Vagina (tissue), 2 donors: Measurements from ENCODE around the gene TTLL13. TPM values are rescaled to one million over a fixed set of nuclear protein-coding genes. Genes with fewer than 3 reads are reported as not detected.
"Not testable (repeated sequence)": the region's sequence is repeated elsewhere in the genome, so short reads cannot be mapped to it uniquely, and the experiment has no call there.

Experiments used
- DNase-seq, 2 donors: peaks; one replicate each; pipeline ENCODE4 v3.0.0-alpha.2; 2017; ENCODE audit errors: extremely low spot score in 2 of 2
- H3K27ac ChIP-seq: fragments of 200-600 bp; sonication (generic); one replicate; pipeline ENCODE4 v1.5.1; 2019
- H3K27me3 ChIP-seq: fragments of 200-600 bp; sonication (generic); one replicate; pipeline ENCODE4 v1.5.1; 2019
- H3K36me3 ChIP-seq, 2 donors: fragments of 200-600 bp; sonication (generic); one replicate each; pipeline ENCODE4 v1.5.1; 2017 to 2019
- H3K4me1 ChIP-seq: fragments of 200-600 bp; sonication (generic); one replicate; pipeline ENCODE4 v1.5.1; 2019
- H3K4me3 ChIP-seq, 2 donors: fragments of 200-600 bp; sonication (generic); 1 replicate in 1 of 2; 2 replicates in 1 of 2; pipeline ENCODE4 v1.5.1; 2016 to 2019
- H3K9me3 ChIP-seq: fragments of 200-600 bp; sonication (generic); one replicate; pipeline ENCODE4 v1.5.1; 2019
- CTCF ChIP-seq, 3 experiments: fragments of 450-650 bp in 2 of 3; fragments of 200-600 bp in 1 of 3; sonication (generic) in 1 of 3; IDR thresholded peaks; one replicate each; pipeline ENCODE4 v1.5.1; 2017 to 2019; ENCODE audit warnings: antibody characterized with exemption in 3 of 3, mild to moderate bottlenecking in 2 of 3, moderate library complexity in 2 of 3
- POLR2A ChIP-seq, 2 donors: fragments of 450-650 bp; IDR thresholded peaks; one replicate each; pipeline ENCODE4 v1.6.1; 2017; ENCODE audit warnings: antibody characterized with exemption in 2 of 2, mild to moderate bottlenecking in 2 of 2, moderate library complexity in 2 of 2
- POLR2AphosphoS5 ChIP-seq, 2 donors: sonication (generic); formaldehyde crosslinking; IDR thresholded peaks; one replicate each; pipeline ENCODE4 v1.9.0; 2017; ENCODE audit warnings: antibody characterized with exemption in 2 of 2, mild to moderate bottlenecking in 2 of 2, low read depth in 1 of 2; ENCODE audit not compliant: insufficient read depth in 1 of 2
- intact Hi-C: fragments of 100-400 bp; cut with DNase I; formaldehyde crosslinking; loops from one replicate; pipeline ENCODE4 v1.15.1; 2023
- total RNA-seq: library from RNA; depleted of rRNA; stranded (reverse); fragments of >200 nt; gene quantifications from one replicate; pipeline ENCODE4 v1.2.3, GENCODE V29; 2016

Gene TTLL13
- total RNA-seq, 1 donor from 2014 or later, result not detected

- H3K27me3 ChIP-seq, result no peaks in the 10 kb centered on the region
- H3K27ac ChIP-seq, result no peak overlapping the region
- peaks cover 16% of the 10 kb centered on the region for H3K4me1 ChIP-seq
- no peak for TF ChIP-seq CTCF (IDR thresholded peaks at IDR 0.05)
- no peak for TF ChIP-seq POLR2A (IDR thresholded peaks at IDR 0.05)
- TF ChIP-seq POLR2AphosphoS5 (IDR thresholded peaks at IDR 0.05; ENCODE audit: insufficient read depth in 1 of 2, low read depth in 1 of 2), result no peak
- no peak for DNase-seq
- intact Hi-C loops, result no loop called here
- no peak overlapping the region for H3K4me3 ChIP-seq
- no peaks in the 10 kb centered on the region for H3K36me3 ChIP-seq
- H3K9me3 ChIP-seq, result no peaks in the 10 kb centered on the region
Observed at GRCh38 chr15:90286678-90287077, 37.3 kb downstream of the TTLL13 start.

- H3K27ac ChIP-seq, result peak overlapping the region; percentile 38
- H3K4me1 ChIP-seq, result peaks cover 16% of the 10 kb centered on the region
- no peaks in the 10 kb centered on the region for H3K36me3 ChIP-seq
Observed at GRCh38 chr15:90287101-90287500, 37.7 kb downstream of the TTLL13 start.

GRCh38 chr15:90287946-90288345, 38.6 kb downstream of the TTLL13 start:
- peak overlapping the region; percentile 38 for H3K27ac ChIP-seq
- intact Hi-C loops, result no loop called here
- TF ChIP-seq POLR2AphosphoS5 (IDR thresholded peaks at IDR 0.05; ENCODE audit: insufficient read depth in 1 of 2, low read depth in 1 of 2) (no peak), POLR2A (IDR thresholded peaks at IDR 0.05) (no peak), CTCF (IDR thresholded peaks at IDR 0.05) (no peak)
- H3K4me3 ChIP-seq, result no peak overlapping the region
- no peaks in the 10 kb centered on the region for H3K27me3 ChIP-seq
- H3K4me1 ChIP-seq, result peaks cover 16% of the 10 kb centered on the region
- DNase-seq, result no peak
- H3K36me3 ChIP-seq, result no peaks in the 10 kb centered on the region
- H3K9me3 ChIP-seq, result no peaks in the 10 kb centered on the region

More at GRCh38 chr15:90287101-90287500, 37.7 kb downstream of the TTLL13 start:
- Histone ChIP-seq H3K27me3 (no peaks in the 10 kb centered on the region), H3K4me3 (no peak overlapping the region), H3K9me3 (no peaks in the 10 kb centered on the region)
- TF ChIP-seq POLR2A (IDR thresholded peaks at IDR 0.05) (no peak), CTCF (IDR thresholded peaks at IDR 0.05) (no peak), POLR2AphosphoS5 (IDR thresholded peaks at IDR 0.05; ENCODE audit: insufficient read depth in 1 of 2, low read depth in 1 of 2) (no peak)
- no peak for DNase-seq
- intact Hi-C loops, result no loop called here

- no peak for DNase-seq
- no peaks in the 10 kb centered on the region for H3K36me3 ChIP-seq
- no peak overlapping the region for H3K4me3 ChIP-seq
- H3K9me3 ChIP-seq, result no peaks in the 10 kb centered on the region
- intact Hi-C loops, result no loop called here
- H3K27me3 ChIP-seq, result no peaks in the 10 kb centered on the region
- TF ChIP-seq POLR2AphosphoS5 (IDR thresholded peaks at IDR 0.05; ENCODE audit: insufficient read depth in 1 of 2, low read depth in 1 of 2) (no peak), CTCF (IDR thresholded peaks at IDR 0.05) (no peak), POLR2A (IDR thresholded peaks at IDR 0.05) (no peak)
- H3K27ac ChIP-seq, result no peak overlapping the region
- H3K4me1 ChIP-seq, result peaks cover 8% of the 10 kb centered on the region
Observed at GRCh38 chr15:90291679-90292356, 42.5 kb downstream of the TTLL13 start.

- TF ChIP-seq CTCF (IDR thresholded peaks at IDR 0.05), result peak in 2 of 3 experiments; percentile 60 to 83
- H3K4me1 ChIP-seq, H3K4me3 ChIP-seq, DNase-seq, H3K9me3 ChIP-seq, H3K27me3 ChIP-seq, H3K36me3 ChIP-seq, H3K27ac ChIP-seq, intact Hi-C loops: not testable (repeated sequence)
Observed at GRCh38 chr15:90293040-90293810, 43.9 kb downstream of the TTLL13 start.
